NT2/D1 (cell line): ENCODE measurements around the gene EPB41L2.

ENCODE experiments used
- YY1 ChIP-seq: IDR thresholded peaks from 2 replicates; pipeline ENCODE4 v1.6.1; 2011; ENCODE audit not compliant: insufficient read length, insufficient read depth
- ZNF274 ChIP-seq: IDR thresholded peaks from 2 replicates; pipeline ENCODE4 v1.6.1; 2011; ENCODE audit warnings: mild to moderate bottlenecking, low read depth, low read length

DNA sequence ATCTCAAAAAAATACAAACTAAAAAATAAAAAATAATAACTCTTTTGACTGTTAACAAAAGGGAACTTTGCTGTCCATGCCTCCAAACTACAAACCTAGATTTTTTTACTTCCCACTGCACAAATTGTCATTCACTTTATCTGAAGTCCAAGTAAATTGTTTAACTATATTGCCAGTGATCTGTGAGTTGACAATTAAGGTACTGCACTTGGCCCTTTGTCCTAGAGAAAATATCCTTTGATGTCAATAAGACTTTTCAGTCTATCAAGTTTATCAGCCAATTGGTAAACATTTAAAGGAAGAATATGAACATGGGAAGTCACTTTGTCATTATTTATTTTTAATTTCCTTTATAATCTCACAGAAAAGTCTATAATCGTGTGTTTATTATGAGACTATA lies 19.3 kb upstream of the EPB41L2 start:
- no peak for TF ChIP-seq ZNF274
- no peak for TF ChIP-seq YY1
